ENCODE results near the gene SLC5A1. TPM values are rescaled to one million over a fixed set of nuclear protein-coding genes. Genes with fewer than 3 reads are reported as not detected.

The SLC5A1 gene
- polyA plus RNA-seq, 2 of the 4 experiments (the other 2 are of a cell fraction) = 0.03 to 0.04 TPM

DNA sequence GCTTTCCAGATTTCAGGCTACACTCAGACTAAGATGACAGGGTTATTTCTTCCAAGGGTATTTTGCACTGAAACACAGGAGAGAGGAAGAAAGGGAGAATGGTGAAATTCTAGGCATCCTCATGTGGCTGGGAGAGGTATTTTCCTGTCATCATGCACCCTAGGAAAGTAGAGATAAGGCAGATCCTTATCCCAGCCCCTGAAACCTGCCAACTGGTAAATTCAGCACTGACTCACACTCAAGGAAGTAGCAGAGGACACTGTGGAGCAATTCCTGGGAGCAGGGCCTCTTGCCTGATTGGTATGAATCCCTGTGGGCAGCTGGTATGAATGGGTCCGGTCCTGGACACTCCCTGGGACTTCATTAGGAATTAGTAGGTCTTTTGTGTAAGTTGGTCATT, 37.6 kb upstream of the SLC5A1 start:
- Histone ChIP-seq H3K4me3 (no peak overlapping the region), H3K27ac (no peak overlapping the region), H3K4me2 (no peak overlapping the region), H3K4me1 (no peaks in the 10 kb centered on the region), H3K9me3 (peaks cover 2% of the 10 kb centered on the region; the same call in 1 of the 3 replicates)
- peak; percentile 60 to 76; a peak in 5 of 6 replicates for ATAC-seq
- ChIA-PET CTCF (interaction anchor here (1.3 kb wide), 1 partner anchor 37 kb away, joined by 4 read pairs; the partner anchor contains the start of gene SLC5A1), POLR2A (no interaction called here)
- 0% methylated on average over 1 of the region's 1 CpG for WGBS (ENCODE audit: missing lambda C conversion rate)
- no peak for TF ChIP-seq FOSB (CRISPR knock-in tag; IDR thresholded peaks at IDR 0.05)
- TF ChIP-seq, protein P1, sequence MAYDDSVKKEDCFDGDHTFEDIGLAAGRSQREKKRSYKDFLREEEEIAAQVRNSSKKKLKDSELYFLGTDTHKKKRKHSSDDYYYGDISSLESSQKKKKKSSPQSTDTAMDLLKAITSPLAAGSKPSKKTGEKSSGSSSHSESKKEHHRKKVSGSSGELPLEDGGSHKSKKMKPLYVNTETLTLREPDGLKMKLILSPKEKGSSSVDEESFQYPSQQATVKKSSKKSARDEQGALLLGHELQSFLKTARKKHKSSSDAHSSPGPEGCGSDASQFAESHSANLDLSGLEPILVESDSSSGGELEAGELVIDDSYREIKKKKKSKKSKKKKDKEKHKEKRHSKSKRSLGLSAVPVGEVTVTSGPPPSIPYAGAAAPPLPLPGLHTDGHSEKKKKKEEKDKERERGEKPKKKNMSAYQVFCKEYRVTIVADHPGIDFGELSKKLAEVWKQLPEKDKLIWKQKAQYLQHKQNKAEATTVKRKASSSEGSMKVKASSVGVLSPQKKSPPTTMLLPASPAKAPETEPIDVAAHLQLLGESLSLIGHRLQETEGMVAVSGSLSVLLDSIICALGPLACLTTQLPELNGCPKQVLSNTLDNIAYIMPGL (CRISPR knock-in tag; IDR thresholded peaks at IDR 0.05; ENCODE audit: borderline replicate concordance) = no peak
- TF ChIP-seq NFE2L2 (conservative IDR thresholded peaks at IDR 0.05; ENCODE audit: low read length) = no peak
- TF ChIP-seq SREBF2 (IDR thresholded peaks at IDR 0.05) = no peak
- no peak for TF ChIP-seq JUN (IDR thresholded peaks at IDR 0.05)
- TF ChIP-seq MAZ (IDR thresholded peaks at IDR 0.05; ENCODE audit: borderline replicate concordance, low read depth, low read length) = no peak
- TF ChIP-seq HOXA7 (CRISPR knock-in tag; IDR thresholded peaks at IDR 0.05) = no peak
- FAIRE-seq = no peak
- DNase-seq (ENCODE audit: low read depth in 1 of 2, low spot score in 1 of 2) = peak in 1 of 2 experiments; percentile 40

DNA sequence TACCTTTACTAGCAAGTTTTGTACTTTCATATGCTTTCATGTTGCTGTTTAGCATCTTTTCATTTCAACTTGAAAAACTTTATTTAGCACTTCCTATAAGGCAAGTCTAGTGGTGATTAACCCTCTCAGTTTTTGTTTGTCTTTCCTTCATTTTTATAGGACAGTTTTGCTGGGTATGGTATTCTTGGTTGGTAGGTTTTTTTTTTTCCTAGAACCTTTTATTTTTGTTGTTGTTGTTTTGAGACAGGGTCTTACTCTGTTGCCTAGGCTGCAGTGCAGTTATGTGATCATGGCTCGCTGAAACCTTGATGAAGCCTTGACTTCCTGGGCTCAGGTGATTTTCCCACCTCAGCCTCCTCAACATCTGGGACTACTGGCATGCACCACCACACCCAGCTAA, 29.9 kb upstream of the SLC5A1 start:
- CTCF ChIA-PET = no interaction called here
- no peak for DNase-seq (ENCODE audit: low read depth in 1 of 2, low spot score in 1 of 2)
- ATAC-seq = no peak
- no peak overlapping the region for H3K4me2 ChIP-seq
- H3K27ac ChIP-seq = no peak overlapping the region
- H3K4me1 ChIP-seq = no peaks in the 10 kb centered on the region
- peaks cover 20% of the 10 kb centered on the region for H3K9me3 ChIP-seq
- TF ChIP-seq TP53 (CRISPR knock-in tag; IDR thresholded peaks at IDR 0.05) = no peak
- no peak for TF ChIP-seq CEBPB (IDR thresholded peaks at IDR 0.05)
- TF ChIP-seq RARB (CRISPR knock-in tag; IDR thresholded peaks at IDR 0.05) = no peak
- TF ChIP-seq FOSB (CRISPR knock-in tag; IDR thresholded peaks at IDR 0.05) = no peak
- TF ChIP-seq CHD2 (IDR thresholded peaks at IDR 0.05; ENCODE audit: low read length, partially characterized antibody) = no peak
- no peak for TF ChIP-seq RAD21 (conservative IDR thresholded peaks at IDR 0.05 in 1 of 2, IDR thresholded peaks at IDR 0.05 in 1 of 2)
- no peak for TF ChIP-seq EHMT2 (IDR thresholded peaks at IDR 0.05; ENCODE audit: low read depth)
- no peak for TF ChIP-seq RCOR1 (IDR thresholded peaks at IDR 0.05; ENCODE audit: low read depth, low read length)
- TF ChIP-seq, protein P2, sequence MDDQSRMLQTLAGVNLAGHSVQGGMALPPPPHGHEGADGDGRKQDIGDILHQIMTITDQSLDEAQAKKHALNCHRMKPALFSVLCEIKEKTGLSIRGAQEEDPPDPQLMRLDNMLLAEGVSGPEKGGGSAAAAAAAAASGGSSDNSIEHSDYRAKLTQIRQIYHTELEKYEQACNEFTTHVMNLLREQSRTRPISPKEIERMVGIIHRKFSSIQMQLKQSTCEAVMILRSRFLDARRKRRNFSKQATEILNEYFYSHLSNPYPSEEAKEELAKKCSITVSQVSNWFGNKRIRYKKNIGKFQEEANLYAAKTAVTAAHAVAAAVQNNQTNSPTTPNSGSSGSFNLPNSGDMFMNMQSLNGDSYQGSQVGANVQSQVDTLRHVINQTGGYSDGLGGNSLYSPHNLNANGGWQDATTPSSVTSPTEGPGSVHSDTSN (IDR thresholded peaks at IDR 0.05) = no peak
- TF ChIP-seq, protein P1 (CRISPR knock-in tag; IDR thresholded peaks at IDR 0.05; ENCODE audit: borderline replicate concordance) = no peak
- no peak for TF ChIP-seq CBX2 (IDR thresholded peaks at IDR 0.05; ENCODE audit: borderline replicate concordance, low read depth)
- TF ChIP-seq HOXB5 (CRISPR knock-in tag; IDR thresholded peaks at IDR 0.05) = no peak
- TF ChIP-seq, protein P3, sequence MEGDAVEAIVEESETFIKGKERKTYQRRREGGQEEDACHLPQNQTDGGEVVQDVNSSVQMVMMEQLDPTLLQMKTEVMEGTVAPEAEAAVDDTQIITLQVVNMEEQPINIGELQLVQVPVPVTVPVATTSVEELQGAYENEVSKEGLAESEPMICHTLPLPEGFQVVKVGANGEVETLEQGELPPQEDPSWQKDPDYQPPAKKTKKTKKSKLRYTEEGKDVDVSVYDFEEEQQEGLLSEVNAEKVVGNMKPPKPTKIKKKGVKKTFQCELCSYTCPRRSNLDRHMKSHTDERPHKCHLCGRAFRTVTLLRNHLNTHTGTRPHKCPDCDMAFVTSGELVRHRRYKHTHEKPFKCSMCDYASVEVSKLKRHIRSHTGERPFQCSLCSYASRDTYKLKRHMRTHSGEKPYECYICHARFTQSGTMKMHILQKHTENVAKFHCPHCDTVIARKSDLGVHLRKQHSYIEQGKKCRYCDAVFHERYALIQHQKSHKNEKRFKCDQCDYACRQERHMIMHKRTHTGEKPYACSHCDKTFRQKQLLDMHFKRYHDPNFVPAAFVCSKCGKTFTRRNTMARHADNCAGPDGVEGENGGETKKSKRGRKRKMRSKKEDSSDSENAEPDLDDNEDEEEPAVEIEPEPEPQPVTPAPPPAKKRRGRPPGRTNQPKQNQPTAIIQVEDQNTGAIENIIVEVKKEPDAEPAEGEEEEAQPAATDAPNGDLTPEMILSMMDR (IDR thresholded peaks at IDR 0.05) = no peak
- no peak for TF ChIP-seq FOXS1 (CRISPR knock-in tag; IDR thresholded peaks at IDR 0.05)
- no peak for TF ChIP-seq MYC (IDR thresholded peaks at IDR 0.05; ENCODE audit: borderline replicate concordance, low read length)
- TF ChIP-seq, protein P4, sequence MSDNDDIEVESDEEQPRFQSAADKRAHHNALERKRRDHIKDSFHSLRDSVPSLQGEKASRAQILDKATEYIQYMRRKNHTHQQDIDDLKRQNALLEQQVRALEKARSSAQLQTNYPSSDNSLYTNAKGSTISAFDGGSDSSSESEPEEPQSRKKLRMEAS (IDR thresholded peaks at IDR 0.05) = no peak
- TF ChIP-seq, protein P5, sequence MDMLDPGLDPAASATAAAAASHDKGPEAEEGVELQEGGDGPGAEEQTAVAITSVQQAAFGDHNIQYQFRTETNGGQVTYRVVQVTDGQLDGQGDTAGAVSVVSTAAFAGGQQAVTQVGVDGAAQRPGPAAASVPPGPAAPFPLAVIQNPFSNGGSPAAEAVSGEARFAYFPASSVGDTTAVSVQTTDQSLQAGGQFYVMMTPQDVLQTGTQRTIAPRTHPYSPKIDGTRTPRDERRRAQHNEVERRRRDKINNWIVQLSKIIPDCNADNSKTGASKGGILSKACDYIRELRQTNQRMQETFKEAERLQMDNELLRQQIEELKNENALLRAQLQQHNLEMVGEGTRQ (IDR thresholded peaks at IDR 0.05) = no peak
- WGBS (ENCODE audit: missing lambda C conversion rate) = 17% methylated on average over 1 of the region's 1 CpG
- H3K4me3 ChIP-seq = no peak overlapping the region
- FAIRE-seq = no peak
- POLR2A ChIA-PET = no interaction called here

All from A549 (cell line).